OCI-LY7 (cell line): ENCODE measurements around the gene PAXIP1. TPM values are rescaled to one million over a fixed set of nuclear protein-coding genes. Genes with fewer than 3 reads are reported as not detected.

Experiments
- BruUV-seq: library from RNA; stranded (reverse); fragments of 400-500 nt; replicated peaks from 2 replicates; lab custom pipeline; 2021; lab: Mats Ljungman, UMichigan
- CTCF ChIA-PET: fragments of 300-600 bp; sonication (Branson Sonifier 250); formaldehyde crosslinking; loops from one replicate; lab custom pipeline; 2022; ENCODE audit warnings: antibody characterized with exemption; ENCODE audit not compliant: unreplicated experiment; lab: Charles Lee
- POLR2A ChIA-PET: fragments of 300-600 bp; sonication (Branson Sonifier 250); formaldehyde crosslinking; loops from one replicate; lab custom pipeline; 2022; ENCODE audit warnings: antibody characterized with exemption; lab: Charles Lee
- DNase-seq: peaks from one replicate; pipeline ENCODE4 v3.0.0-alpha.2; 2015; ENCODE audit warnings: low spot score
- H2AFZ ChIP-seq: fragments of 200-600 bp; sonication (generic), shearing (Covaris generic); 2 replicates; pipeline ENCODE4 v1.6.1; 2014; ENCODE audit warnings: mild to moderate bottlenecking, antibody characterized with exemption, low read length, moderate library complexity
- H3K27ac ChIP-seq: fragments of 200-600 bp; sonication (generic); 2 replicates; pipeline ENCODE4 v1.5.1; 2014; ENCODE audit warnings: mixed run types, low read depth, mild to moderate bottlenecking, moderate library complexity, low read length, inconsistent platforms; ENCODE audit not compliant: poor library complexity, severe bottlenecking
- H3K36me3 ChIP-seq: fragments of 200-600 bp; sonication (generic); 2 replicates; pipeline ENCODE4 v1.6.1; 2014; ENCODE audit warnings: mild to moderate bottlenecking, antibody characterized with exemption, low read length, moderate library complexity, mixed read lengths; ENCODE audit not compliant: insufficient read depth
- H3K4me1 ChIP-seq: fragments of 200-600 bp; sonication (generic); 2 replicates; pipeline ENCODE4 v1.5.1; 2014; ENCODE audit warnings: mild to moderate bottlenecking, low read length; ENCODE audit not compliant: insufficient read depth, poor library complexity, severe bottlenecking
- H3K4me2 ChIP-seq: fragments of 200-600 bp; sonication (generic); 2 replicates; pipeline ENCODE4 v1.6.1; 2014; ENCODE audit warnings: mild to moderate bottlenecking, low read length
- H3K4me3 ChIP-seq: fragments of 200-600 bp; sonication (generic); 2 replicates; pipeline ENCODE4 v1.5.1; 2014; ENCODE audit warnings: mild to moderate bottlenecking, low read depth, low read length; ENCODE audit not compliant: poor library complexity, severe bottlenecking
- H3K79me2 ChIP-seq: fragments of 200-600 bp; sonication (generic); 2 replicates; pipeline ENCODE4 v1.6.1; 2016; ENCODE audit warnings: low read depth, mild to moderate bottlenecking, low read length, moderate library complexity, mixed read lengths; ENCODE audit not compliant: insufficient read depth
- H3K9me2 ChIP-seq: fragments of 200-600 bp; sonication (generic); 2 replicates; pipeline ENCODE4 v1.6.1; 2016; ENCODE audit warnings: mild to moderate bottlenecking, low read length, mixed read lengths; ENCODE audit not compliant: insufficient read depth
- H3K9me3 ChIP-seq: fragments of 200-600 bp; sonication (generic); 2 replicates; pipeline ENCODE4 v1.6.1; 2014; ENCODE audit warnings: mild to moderate bottlenecking, mixed run types, low read length, mixed read lengths
- H4K20me1 ChIP-seq: fragments of 200-600 bp; sonication (generic); 2 replicates; pipeline ENCODE4 v1.6.1; 2014; ENCODE audit warnings: mild to moderate bottlenecking, antibody characterized with exemption, low read length, moderate library complexity, mixed read lengths; ENCODE audit not compliant: insufficient read depth
- EZH2phosphoT487 ChIP-seq: fragments of 200-600 bp; sonication (generic); IDR thresholded peaks from 2 replicates; pipeline ENCODE4 v1.6.1; 2018; ENCODE audit warnings: low read depth, borderline replicate concordance, mild to moderate bottlenecking, mixed run types, antibody characterized with exemption, low read length, moderate library complexity, mixed read lengths
- intact Hi-C: fragments of 100-400 bp; cut with micrococcal nuclease; formaldehyde crosslinking; loops from one replicate; pipeline ENCODE4 v1.10.0; 2022; ENCODE audit not compliant: unreplicated experiment
- total RNA-seq, 2 experiments: library from RNA; depleted of rRNA in 1 of 2; stranded (reverse); fragments of >200 nt in 1 of 2; shearing (Covaris generic) in 1 of 2; gene quantifications; 2 replicates each; pipeline ENCODE4 v1.2.3, GENCODE V29; 2014 to 2022
- TF ChIP-seq, protein P1 (sequence below): fragments of 200-600 bp; sonication (generic); conservative IDR thresholded peaks from 2 replicates; pipeline ENCODE4 v1.5.1; 2014; ENCODE audit warnings: mild to moderate bottlenecking, antibody characterized with exemption, low read length, moderate library complexity, mixed read lengths

Gene PAXIP1
- total RNA-seq, 2 experiments from 2014 or later, result 27.4 to 33.0 TPM

DNA sequence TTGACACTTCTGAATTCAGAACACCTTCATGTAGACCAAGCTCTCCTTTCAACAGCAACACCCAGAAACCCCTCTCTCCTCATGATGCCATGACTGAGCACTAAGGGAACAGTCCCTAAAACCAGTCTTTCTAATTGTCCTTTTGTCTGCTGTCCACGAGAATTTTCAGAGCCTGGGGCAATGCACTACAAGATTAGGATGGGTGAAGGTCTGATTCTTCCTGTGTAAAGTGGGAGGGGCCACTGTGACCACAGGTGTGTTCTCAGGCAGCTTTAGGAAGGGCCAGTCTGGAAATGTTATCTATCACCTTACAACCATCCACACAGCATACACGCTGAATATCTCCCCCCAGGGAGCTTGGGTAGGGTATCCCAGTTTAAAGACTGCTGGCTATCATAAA is 7.9 kb downstream of the PAXIP1 start:
- H4K20me1 ChIP-seq, result 0 out of 2 replicates have a peak, but pooled peaks cover 9% of the 10 kb centered on the region
- POLR2A ChIA-PET, result interaction anchor here (0.5 to 0.7 kb wide), 2 partner anchors 50 to 115 kb away, joined by 3 read pairs; no protein-coding TSS in a partner anchor
- CTCF ChIA-PET, result no interaction called here
- TF ChIP-seq EZH2phosphoT487, result no peak
- TF ChIP-seq, protein P1, sequence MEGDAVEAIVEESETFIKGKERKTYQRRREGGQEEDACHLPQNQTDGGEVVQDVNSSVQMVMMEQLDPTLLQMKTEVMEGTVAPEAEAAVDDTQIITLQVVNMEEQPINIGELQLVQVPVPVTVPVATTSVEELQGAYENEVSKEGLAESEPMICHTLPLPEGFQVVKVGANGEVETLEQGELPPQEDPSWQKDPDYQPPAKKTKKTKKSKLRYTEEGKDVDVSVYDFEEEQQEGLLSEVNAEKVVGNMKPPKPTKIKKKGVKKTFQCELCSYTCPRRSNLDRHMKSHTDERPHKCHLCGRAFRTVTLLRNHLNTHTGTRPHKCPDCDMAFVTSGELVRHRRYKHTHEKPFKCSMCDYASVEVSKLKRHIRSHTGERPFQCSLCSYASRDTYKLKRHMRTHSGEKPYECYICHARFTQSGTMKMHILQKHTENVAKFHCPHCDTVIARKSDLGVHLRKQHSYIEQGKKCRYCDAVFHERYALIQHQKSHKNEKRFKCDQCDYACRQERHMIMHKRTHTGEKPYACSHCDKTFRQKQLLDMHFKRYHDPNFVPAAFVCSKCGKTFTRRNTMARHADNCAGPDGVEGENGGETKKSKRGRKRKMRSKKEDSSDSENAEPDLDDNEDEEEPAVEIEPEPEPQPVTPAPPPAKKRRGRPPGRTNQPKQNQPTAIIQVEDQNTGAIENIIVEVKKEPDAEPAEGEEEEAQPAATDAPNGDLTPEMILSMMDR, result no peak
- no peaks in the 10 kb centered on the region for H3K4me1 ChIP-seq
- DNase-seq, result no peak
- H3K4me2 ChIP-seq, result no peak overlapping the region
- peaks cover 22% of the 10 kb centered on the region; the same call in 1 of the 2 replicates for H3K79me2 ChIP-seq
- H3K27ac ChIP-seq, result no peak overlapping the region
- H3K9me3 ChIP-seq, result no peaks in the 10 kb centered on the region
- no TSS peak for BruUV-seq
- H3K4me3 ChIP-seq, result no peak overlapping the region
- no peak overlapping the region for H2AFZ ChIP-seq
- peaks cover 96% of the 10 kb centered on the region for H3K36me3 ChIP-seq
- H3K9me2 ChIP-seq, result no peaks in the 10 kb centered on the region
- intact Hi-C loops, result no loop called here

GRCh38 chr7:154990964-154991540 is 11.9 kb downstream of the PAXIP1 start:
- no peak for TF ChIP-seq EZH2phosphoT487
- TF ChIP-seq, protein P1, result no peak
- BruUV-seq, result no TSS peak
- POLR2A ChIA-PET, result interaction anchor here (0.5 to 1.6 kb wide), 5 partner anchors 9 to 112 kb away, joined by 3 to 5 read pairs (median 4); no protein-coding TSS in a partner anchor

DNA sequence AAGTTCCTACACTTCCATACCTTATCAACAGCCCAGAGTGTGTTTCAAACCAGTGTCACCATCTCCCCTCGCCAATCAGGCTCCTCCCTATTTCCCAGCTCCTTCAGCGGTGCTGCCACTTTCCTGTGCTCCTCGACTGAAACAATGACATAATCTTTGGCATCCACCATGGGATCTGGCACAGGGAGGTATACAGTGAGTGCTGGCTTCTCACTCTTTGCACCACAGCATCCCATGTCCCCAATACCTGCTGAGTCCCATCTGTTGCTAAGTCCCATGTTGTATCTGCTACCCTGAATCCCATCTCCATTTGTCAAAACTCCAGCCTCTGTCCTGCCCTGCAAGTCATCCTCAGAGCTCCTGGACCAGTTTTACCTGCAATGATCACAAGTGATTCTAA is 15.4 kb downstream of the PAXIP1 start:
- Histone ChIP-seq H3K27ac (no peak overlapping the region), H3K9me2 (no peaks in the 10 kb centered on the region), H3K9me3 (no peaks in the 10 kb centered on the region), H3K4me1 (no peaks in the 10 kb centered on the region), H3K4me2 (no peak overlapping the region), H3K79me2 (no peaks in the 10 kb centered on the region), H3K4me3 (no peak overlapping the region), H4K20me1 (no peaks in the 10 kb centered on the region; the same call in 1 of the 2 replicates), H2AFZ (no peak overlapping the region), H3K36me3 (peaks cover 86% of the 10 kb centered on the region)
- no peak for TF ChIP-seq EZH2phosphoT487
- TF ChIP-seq, protein P1, result no peak
- CTCF ChIA-PET, result no interaction called here
- intact Hi-C loops, result no loop called here
- POLR2A ChIA-PET, result interaction anchor here (1.0 kb wide), 1 partner anchor 10 kb away, joined by 3 read pairs; no protein-coding TSS in a partner anchor
- BruUV-seq, result no TSS peak
- DNase-seq, result no peak

More at GRCh38 chr7:154990964-154991540, 11.9 kb downstream of the PAXIP1 start:
- H3K4me1 ChIP-seq, result no peaks in the 10 kb centered on the region
- DNase-seq, result no peak
- intact Hi-C loops, result no loop called here
- H3K9me3 ChIP-seq, result no peaks in the 10 kb centered on the region
- H3K79me2 ChIP-seq, result peaks cover 6% of the 10 kb centered on the region; the same call in 1 of the 2 replicates
- H3K4me3 ChIP-seq, result no peak overlapping the region
- no peaks in the 10 kb centered on the region for H4K20me1 ChIP-seq
- CTCF ChIA-PET, result no interaction called here
- H3K9me2 ChIP-seq, result no peaks in the 10 kb centered on the region
- no peak overlapping the region for H3K27ac ChIP-seq
- H3K36me3 ChIP-seq, result peaks cover 95% of the 10 kb centered on the region
- no peak overlapping the region for H3K4me2 ChIP-seq
- H2AFZ ChIP-seq, result no peak overlapping the region
